H1 (cell line): Measurements from ENCODE around the gene LRPAP1. TPM values are rescaled to one million over a fixed set of nuclear protein-coding genes. Genes with fewer than 3 reads are reported as not detected.

Experiments used
- ASH2L ChIP-seq: fragments of 200-600, 300-600 bp; sonication (generic); IDR thresholded peaks from one replicate; pipeline ENCODE4 v1.7.1; 2017; ENCODE audit warnings: low read length
- BACH1 ChIP-seq: IDR thresholded peaks from 2 replicates; pipeline ENCODE4 v1.6.1; 2012; ENCODE audit warnings: low read length, improper control_type of control experiment
- CHD1 ChIP-seq: IDR thresholded peaks from 2 replicates; pipeline ENCODE4 v1.6.1; 2012; ENCODE audit warnings: low read depth, low read length, improper control_type of control experiment
- EP300 ChIP-seq, 2 experiments: IDR thresholded peaks; 1 replicate in 1 of 2; 2 replicates in 1 of 2; pipeline ENCODE4 v1.6.1; 2011 to 2012; ENCODE audit warnings: low read depth in 2 of 2, low read length in 2 of 2, mild to moderate bottlenecking in 2 of 2, borderline replicate concordance in 1 of 2, inconsistent platforms in 1 of 2, moderate library complexity in 1 of 2
- GTF2F1 ChIP-seq: IDR thresholded peaks from 2 replicates; pipeline ENCODE4 v1.6.1; 2012; ENCODE audit warnings: low read depth, low read length, improper control_type of control experiment, borderline replicate concordance
- RFX5 ChIP-seq: IDR thresholded peaks from 2 replicates; pipeline ENCODE4 v1.6.1; 2011; ENCODE audit warnings: low read depth, low read length, improper control_type of control experiment, borderline replicate concordance
- RNF2 ChIP-seq: fragments of 200-900, 300-1000 bp; sonication (generic); IDR thresholded peaks from 2 replicates; pipeline ENCODE4 v1.7.1; 2016; ENCODE audit warnings: borderline replicate concordance, low read depth, mild to moderate bottlenecking, antibody characterized with exemption, low read length; ENCODE audit not compliant: poor library complexity, severe bottlenecking; ENCODE audit errors: missing control alignments
- RXRA ChIP-seq: IDR thresholded peaks from 2 replicates; pipeline ENCODE4 v1.6.1; 2011; ENCODE audit warnings: low read depth, mild to moderate bottlenecking, low read length, moderate library complexity; ENCODE audit not compliant: insufficient read depth
- SP2 ChIP-seq: IDR thresholded peaks from 2 replicates; pipeline ENCODE4 v1.6.1; 2012; ENCODE audit warnings: mild to moderate bottlenecking, low read length, inconsistent platforms
- polyA plus RNA-seq, 7 experiments: library from polyadenylated mRNA; depleted of rRNA in 3 of 7; stranded (reverse) in 5 of 7; unstranded in 2 of 7; fragments of >200 nt in 5 of 7; fragments of 200-250 nt in 2 of 7; gene quantifications; 1 replicate in 5 of 7; 2 replicates in 1 of 7; 4 replicates in 1 of 7; pipeline versions ENCODE4 v1.2.1 to v1.2.3, GENCODE V29; 2011 to 2013; ENCODE audit warnings: missing spikeins in 2 of 7, mixed read lengths in 2 of 7
- total RNA-seq: library from RNA; stranded (reverse); fragmentation: NEBNext Ultra II Directional; extraction: Animal tissue kit (Norgen Biotek cat#: 25700); gene quantifications from 2 replicates; pipeline ENCODE4 v1.2.1, GENCODE V29; 2021

LRPAP1 gene
- total and polyA plus RNA-seq, 2 of the 8 experiments (the other 6 are each of a cell fraction or from before 2014, with no cell fraction given), result 31.1 to 101 TPM

- TF ChIP-seq RXRA (no peak), ASH2L (peak; percentile 29), SP2 (no peak), GTF2F1 (no peak), RFX5 (no peak), BACH1 (no peak), RNF2 (no peak), EP300 (IDR thresholded peaks at IDR 0.05; ENCODE audit: borderline replicate concordance in 1 of 2, low read depth in 2 of 2, low read length in 2 of 2) (no peak), CHD1 (no peak)
Observed at GRCh38 chr4:3532751-3533422, 665 bp upstream of the LRPAP1 start (continued).
